HL-60 (cell line): Measurements from ENCODE around the gene BPHL.
"Not testable (repeated sequence)": the region's sequence is repeated elsewhere in the genome, so short reads cannot be mapped to it uniquely, and the experiment has no call there.

Experiments
- DNase-seq, 2 experiments: peaks; one replicate each; pipeline ENCODE4 v3.0.0-alpha.2; 2010 to 2020; ENCODE audit warnings: low read depth in 1 of 2, low spot score in 1 of 2
- H3K27ac ChIP-seq: fragments of 250-450 bp; sonication (Bioruptor Pico); replicated peaks from 2 replicates; pipeline ENCODE4 v1.5.1; 2020; ENCODE audit warnings: mild to moderate bottlenecking, moderate library complexity
- H3K27me3 ChIP-seq: fragments of 250-450 bp; sonication (Bioruptor Pico); 2 replicates; pipeline ENCODE4 v1.5.1; 2021; ENCODE audit warnings: mild to moderate bottlenecking, moderate library complexity; ENCODE audit not compliant: insufficient read depth, poor library complexity, severe bottlenecking
- H3K4me3 ChIP-seq: replicated peaks from 2 replicates; pipeline ENCODE4 v1.5.1; 2011; ENCODE audit warnings: mild to moderate bottlenecking, control low read depth, low read length; ENCODE audit not compliant: insufficient read depth
- CTCF ChIP-seq: IDR thresholded peaks from one replicate; pipeline ENCODE4 v1.5.1; 2011; ENCODE audit warnings: low read length, control low read depth, inconsistent platforms; ENCODE audit not compliant: insufficient read depth
- POLR2AphosphoS5 ChIP-seq: IDR thresholded peaks from 2 replicates; pipeline ENCODE4 v1.6.1; 2012; ENCODE audit warnings: low read depth
- REST ChIP-seq: IDR thresholded peaks from 2 replicates; pipeline ENCODE4 v1.6.1; 2012; ENCODE audit warnings: low read depth; ENCODE audit not compliant: insufficient replicate concordance
- SPI1 ChIP-seq: IDR thresholded peaks from 2 replicates; pipeline ENCODE4 v1.6.1; 2012; ENCODE audit warnings: low read depth, mild to moderate bottlenecking, borderline replicate concordance

The BPHL gene

GRCh38 chr6:3163248-3163594 is 44.7 kb downstream of the BPHL start:
- DNase-seq = peak; percentile 38 to 47
- TF ChIP-seq REST (no peak), SPI1 (no peak)
- Histone ChIP-seq H3K27me3 (peaks cover 47% of the 10 kb centered on the region), H3K4me3 (peak overlapping the region; percentile 60), H3K27ac (no peak overlapping the region)

- no peak overlapping the region for H3K4me3 ChIP-seq
- TF ChIP-seq CTCF = no peak
- no peak for TF ChIP-seq SPI1
- TF ChIP-seq POLR2AphosphoS5 = no peak
- no peak for TF ChIP-seq REST
- peaks cover 36% of the 10 kb centered on the region for H3K27me3 ChIP-seq
Measured at GRCh38 chr6:3164388-3164787, 45.9 kb downstream of the BPHL start.

GRCh38 chr6:3165631-3166534 is 47.4 kb downstream of the BPHL start:
- peaks cover 21% of the 10 kb centered on the region for H3K27me3 ChIP-seq
- DNase-seq = no peak
- no peak overlapping the region for H3K4me3 ChIP-seq
- TF ChIP-seq POLR2AphosphoS5 = no peak
- no peak for TF ChIP-seq CTCF
- H3K27ac ChIP-seq = no peak overlapping the region

More at GRCh38 chr6:3164388-3164787, 45.9 kb downstream of the BPHL start:
- no peak for DNase-seq
- H3K27ac ChIP-seq = no peak overlapping the region

GRCh38 chr6:3166535-3167225 is 48.2 kb downstream of the BPHL start:
- not testable (repeated sequence) for H3K4me3 ChIP-seq, H3K27ac ChIP-seq, DNase-seq
- peaks cover 15% of the 10 kb centered on the region for H3K27me3 ChIP-seq

GRCh38 chr6:3168046-3168445 is 49.5 kb downstream of the BPHL start:
- not testable (repeated sequence) for DNase-seq, H3K27me3 ChIP-seq, H3K4me3 ChIP-seq, H3K27ac ChIP-seq

- not testable (repeated sequence) for DNase-seq, H3K4me3 ChIP-seq, H3K27ac ChIP-seq, H3K27me3 ChIP-seq
Measured at GRCh38 chr6:3170676-3171075, 52.2 kb downstream of the BPHL start.

GRCh38 chr6:3171313-3172175 is 53.0 kb downstream of the BPHL start:
- H3K27me3 ChIP-seq, H3K27ac ChIP-seq, H3K4me3 ChIP-seq, DNase-seq: not testable (repeated sequence)

- H3K4me3 ChIP-seq, DNase-seq, H3K27ac ChIP-seq, H3K27me3 ChIP-seq: not testable (repeated sequence)
Measured at GRCh38 chr6:3172789-3173188, 54.3 kb downstream of the BPHL start.
